HG02840 (cell line): ENCODE data around the gene HOGA1.
"Not testable (repeated sequence)": the region's sequence is repeated elsewhere in the genome, so short reads cannot be mapped to it uniquely, and the experiment has no call there.

Experiments used
- ATAC-seq: cut with Tn5 transposase; IDR thresholded peaks from one replicate; pipeline ENCODE4 v1.9.1; 2021; ENCODE audit warnings: mild to moderate bottlenecking, moderate library complexity, moderate number of reproducible peaks; ENCODE audit not compliant: unreplicated experiment, low FRiP score

The HOGA1 gene

DNA sequence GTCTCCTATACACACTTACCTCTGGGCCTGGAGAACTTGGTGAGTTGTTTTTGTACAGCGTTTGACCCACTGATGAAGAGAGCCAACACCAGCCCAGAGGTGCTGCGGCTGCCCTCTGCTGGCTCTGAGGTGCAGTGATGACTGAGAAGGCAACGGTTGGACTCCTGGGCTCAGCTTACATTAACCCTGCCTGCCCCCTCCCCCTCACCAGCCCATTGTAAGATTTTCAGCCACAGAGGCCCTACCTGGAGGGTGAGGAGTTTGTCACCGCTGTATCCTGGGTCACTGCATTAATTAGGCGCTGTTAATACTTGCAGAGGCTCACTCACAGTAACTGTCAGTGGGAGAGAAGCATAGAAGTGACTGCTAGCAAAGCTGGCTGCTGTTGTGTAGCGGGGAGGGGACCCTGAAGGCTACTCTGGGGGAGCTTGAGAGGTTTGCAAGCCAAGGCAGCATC, 30.6 kb upstream of the HOGA1 start:
- ATAC-seq = no peak

DNA sequence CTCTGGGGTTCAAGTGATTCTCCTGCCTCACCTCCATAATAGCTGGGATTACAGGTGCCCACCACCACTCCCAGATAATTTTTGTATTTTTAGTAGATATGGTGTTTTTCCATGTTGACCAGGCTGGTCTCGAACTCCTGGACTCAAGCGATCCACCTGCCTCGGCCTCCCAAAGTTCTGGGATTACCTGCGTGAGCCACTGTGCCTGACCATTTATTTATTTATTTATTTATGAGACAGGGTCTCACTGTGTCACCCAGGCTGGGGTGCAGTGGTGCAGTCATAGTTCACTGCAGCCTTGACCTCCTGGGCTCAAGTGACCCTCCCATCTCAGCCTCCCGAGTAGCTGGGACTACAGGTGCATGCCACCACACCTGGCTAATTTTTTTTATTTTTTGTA, 29.9 kb upstream of the HOGA1 start:
- ATAC-seq = not testable (repeated sequence)

DNA sequence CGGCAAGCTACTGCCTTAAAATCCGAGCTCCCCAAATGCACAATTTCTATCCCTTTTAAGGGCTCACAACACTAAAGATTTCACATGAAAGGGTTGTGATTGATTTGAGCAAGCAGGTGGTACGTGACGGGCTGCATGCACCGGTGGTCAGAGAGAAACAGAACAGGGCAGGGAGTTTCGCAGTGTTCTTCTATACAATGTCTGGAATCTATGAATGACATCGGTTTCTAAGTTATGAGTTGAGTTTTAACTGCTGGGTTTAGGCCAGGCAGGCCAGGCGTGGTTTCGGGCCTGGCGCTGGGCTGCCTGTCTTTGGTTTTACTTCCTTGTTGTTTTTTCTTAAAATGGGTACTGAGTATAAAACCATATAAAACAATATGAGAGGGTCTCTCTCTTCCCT, 28.6 kb upstream of the HOGA1 start:
- not testable (repeated sequence) for ATAC-seq

DNA sequence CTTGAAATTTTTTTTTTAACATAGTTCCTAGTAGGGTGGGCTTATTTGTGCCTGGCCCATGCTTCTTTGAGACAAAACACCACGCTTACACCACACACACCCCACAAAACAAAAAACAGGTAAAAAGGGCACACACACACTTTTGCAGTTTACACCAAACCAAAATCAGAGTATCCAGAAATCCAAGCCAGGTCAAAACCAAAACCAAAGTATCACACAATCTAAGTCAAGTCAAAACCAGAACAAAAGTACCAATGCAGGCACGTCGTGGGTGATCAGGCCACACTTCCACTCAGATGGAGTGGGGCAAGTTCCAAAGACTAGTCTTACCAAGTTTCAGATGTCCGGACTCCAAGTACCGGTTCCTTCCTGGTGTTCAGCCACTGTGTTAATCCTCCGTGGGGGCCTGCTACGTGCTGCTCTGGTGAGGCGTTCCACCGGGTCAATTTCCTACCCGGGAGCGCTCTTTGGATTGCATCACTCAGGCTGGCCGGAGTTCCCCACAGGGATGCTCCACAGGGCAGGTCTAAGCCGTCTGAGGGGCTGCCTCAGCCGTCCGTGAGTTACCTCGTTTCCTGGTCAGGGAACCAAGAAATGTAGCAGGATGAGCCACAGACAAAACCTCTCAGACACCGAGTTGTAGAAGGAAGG, 23.3 kb upstream of the HOGA1 start:
- not testable (repeated sequence) for ATAC-seq

DNA sequence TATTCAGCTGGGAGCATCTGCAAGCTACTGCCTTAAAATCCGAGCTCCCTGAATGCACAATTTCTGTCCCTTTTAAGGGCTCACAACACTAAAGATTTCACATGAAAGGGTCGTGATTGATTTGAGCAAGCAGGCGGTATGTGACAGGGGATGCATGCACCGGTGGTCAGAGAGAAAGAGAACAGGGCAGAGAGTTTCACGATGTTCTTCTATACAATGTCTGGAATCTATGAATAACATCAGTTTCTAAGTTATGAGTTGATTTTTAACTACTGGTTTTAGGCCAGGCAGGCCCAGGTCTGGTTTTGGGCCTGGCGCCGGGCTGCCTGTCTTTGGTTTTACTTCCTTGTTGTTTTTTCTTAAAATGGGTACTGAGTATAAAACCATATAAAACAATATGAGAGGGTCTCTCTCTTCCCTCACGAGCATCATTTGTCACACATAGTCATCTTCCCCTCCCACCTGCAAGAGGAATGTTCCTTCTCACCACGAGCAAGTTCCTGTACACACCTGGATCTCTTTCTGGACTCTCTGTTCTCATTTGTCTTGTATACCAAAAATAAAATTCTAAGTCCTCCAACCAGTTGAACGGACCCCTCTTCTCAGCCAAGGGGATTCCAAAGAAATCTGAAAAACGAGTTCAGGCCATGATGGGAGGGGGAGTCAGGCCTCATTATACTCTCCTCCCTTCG, 22.7 kb upstream of the HOGA1 start:
- ATAC-seq = not testable (repeated sequence)

DNA sequence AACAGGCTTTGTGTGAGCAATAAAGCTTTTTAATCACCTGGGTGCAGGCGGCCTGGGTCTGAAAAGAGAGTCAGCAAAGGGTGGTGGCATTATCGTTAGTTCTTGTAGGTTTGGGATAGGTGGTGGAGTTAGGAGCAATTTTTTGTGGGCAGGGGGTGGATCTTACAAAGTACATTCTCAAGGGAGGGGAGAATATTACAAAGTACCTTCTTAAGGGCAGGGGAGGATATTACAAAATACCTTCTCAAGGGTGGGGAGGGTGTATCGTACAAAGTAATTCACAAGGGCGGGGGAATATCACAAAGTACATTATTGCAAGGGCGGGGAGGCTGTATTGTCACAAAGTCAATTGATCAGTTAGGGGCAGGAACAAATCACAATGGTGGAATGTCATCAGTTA, 21.9 kb upstream of the HOGA1 start:
- not testable (repeated sequence) for ATAC-seq

DNA sequence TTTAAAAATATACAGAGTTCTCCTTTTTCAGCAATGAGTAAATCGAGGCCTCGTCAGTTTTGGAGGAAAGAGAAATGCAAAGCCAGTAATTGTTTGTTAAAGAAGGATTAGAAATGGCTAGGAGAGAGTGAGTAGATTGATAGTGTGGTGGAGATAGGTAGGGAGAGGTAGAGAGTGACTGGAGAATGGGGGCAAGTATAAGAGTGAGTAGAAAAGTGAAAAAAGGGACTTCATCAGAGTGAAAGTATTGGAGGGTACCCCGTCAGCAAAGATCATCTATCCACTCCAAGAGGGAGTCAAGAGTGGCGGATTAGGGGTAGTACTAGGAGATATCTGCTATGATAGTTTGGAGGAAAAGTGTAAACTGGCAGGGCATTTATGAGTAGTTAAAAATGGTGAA, 20.9 kb upstream of the HOGA1 start:
- ATAC-seq = no peak

DNA sequence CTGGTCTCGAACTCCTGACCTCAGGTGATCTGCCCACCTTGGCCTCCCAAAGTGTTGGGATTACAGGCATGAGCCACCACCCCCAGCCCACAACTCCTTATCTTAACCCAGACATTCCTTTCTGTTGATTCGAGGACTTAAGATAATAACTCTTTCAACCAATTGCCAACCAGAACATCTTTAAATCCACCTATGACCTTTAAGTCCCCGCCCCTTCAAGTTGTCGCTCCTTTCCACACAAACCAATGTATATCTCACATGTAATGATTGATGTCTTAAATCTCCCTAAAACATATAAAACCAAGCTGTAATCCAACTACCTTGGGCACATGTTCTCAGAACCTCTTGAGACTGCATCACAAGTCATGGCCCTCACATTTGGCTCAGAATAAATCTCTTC, 19.4 kb upstream of the HOGA1 start:
- ATAC-seq = no peak

DNA sequence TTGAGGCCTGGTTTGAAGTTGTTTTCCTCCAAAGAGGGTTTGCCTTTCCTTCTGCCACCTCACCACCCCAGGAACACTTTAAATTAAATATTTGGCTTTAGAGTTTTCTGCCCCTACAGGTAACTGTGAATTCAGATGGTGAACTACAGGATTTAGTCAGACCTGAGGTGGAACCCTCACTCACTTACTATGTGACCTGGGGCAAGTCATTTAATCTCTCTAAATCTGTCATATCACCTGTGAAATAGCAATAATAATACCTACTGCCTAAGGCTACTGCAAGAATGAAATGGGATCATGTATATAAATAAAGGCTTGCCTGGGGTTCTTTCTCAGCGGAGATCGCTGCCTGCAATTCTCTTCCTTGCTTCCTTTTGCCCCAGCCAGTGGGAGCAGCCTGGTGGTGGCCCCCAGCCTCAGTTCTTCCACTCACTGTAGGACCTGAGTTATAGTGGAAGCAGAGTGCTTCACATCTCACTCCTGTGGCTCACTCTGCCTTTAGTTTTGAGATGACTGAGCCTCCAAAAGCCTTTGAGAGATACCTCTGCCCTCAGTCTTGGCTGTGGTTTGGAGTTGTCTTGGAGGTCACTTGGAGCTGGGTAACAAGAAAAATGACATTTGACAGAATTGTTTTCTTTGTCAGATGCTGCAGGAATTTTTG, 17.7 kb upstream of the HOGA1 start:
- no peak for ATAC-seq

DNA sequence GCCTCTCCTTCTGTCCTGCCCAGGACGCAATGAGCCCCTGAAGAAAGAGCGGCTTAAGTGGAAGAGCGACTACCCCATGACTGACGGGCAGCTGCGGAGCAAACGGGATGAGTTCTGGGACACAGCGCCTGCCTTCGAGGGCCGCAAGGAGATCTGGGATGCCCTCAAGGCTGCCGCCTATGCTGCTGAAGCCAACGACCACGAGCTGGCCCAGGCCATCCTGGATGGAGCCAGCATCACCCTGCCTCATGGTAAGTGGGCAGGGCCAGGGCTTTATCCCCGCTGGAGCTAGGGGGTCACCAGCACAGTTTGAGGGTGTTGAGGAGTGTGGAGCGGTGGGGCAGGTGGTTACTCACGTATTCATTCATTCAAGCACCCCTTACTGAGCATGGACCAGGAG, 16.3 kb upstream of the HOGA1 start:
- ATAC-seq = no peak

DNA sequence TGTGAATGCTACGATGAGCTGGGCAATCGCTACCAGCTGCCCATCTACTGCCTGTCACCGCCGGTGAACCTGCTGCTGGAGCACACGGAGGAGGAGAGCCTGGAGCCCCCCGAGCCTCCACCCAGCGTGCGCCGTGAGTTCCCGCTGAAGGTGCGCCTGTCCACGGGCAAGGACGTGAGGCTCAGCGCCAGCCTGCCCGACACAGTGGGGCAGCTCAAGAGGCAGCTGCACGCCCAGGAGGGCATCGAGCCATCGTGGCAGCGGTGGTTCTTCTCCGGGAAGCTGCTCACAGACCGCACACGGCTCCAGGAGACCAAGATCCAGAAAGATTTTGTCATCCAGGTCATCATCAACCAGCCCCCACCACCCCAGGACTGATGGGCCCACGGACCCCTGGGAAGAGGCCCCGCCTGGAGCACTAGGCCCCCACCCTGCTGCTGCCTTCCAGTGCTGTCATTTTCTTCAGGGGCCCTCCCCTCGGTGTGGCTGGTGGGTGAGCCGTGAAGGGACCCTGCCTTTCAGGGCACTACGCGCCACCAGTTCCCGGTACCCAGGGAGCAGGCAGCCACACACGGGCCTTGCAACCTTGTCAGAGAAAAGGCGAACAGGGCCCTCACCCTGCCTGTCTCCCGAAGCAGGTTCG, 13.9 kb upstream of the HOGA1 start:
- no peak for ATAC-seq

DNA sequence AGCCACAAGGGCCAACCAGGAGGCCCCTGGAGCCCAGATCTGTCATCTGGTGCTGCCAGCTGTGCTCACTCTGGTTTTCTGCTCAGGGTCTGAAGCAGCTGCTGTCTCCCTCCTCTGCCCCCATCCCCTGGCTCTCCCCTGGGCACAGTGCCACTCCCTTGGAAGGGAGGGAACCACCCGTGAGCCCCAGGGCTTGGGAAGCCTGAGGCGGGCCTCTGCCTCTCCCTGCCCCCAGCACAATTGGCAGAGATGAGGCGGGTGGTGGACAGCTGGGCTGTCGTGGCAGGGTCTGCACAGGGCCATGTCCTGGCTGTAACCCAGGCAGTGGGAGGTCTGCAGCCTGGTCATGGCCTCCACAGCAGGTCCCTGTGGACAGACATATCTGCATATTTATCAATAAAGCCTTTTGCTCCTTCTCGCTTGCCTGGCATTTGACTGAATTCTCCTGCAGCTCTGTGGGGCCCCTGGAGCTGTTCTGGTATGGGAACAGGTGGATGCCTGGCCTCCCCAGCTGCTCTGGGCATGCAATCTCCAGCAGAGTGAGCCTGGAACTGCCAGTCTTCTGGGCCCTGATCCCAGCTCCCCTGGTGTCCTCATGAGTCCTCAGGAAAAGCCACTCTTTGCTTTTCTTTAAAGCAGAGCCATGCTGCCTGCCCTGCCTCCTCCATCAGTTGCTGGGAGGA, 13.3 kb upstream of the HOGA1 start:
- ATAC-seq = no peak

DNA sequence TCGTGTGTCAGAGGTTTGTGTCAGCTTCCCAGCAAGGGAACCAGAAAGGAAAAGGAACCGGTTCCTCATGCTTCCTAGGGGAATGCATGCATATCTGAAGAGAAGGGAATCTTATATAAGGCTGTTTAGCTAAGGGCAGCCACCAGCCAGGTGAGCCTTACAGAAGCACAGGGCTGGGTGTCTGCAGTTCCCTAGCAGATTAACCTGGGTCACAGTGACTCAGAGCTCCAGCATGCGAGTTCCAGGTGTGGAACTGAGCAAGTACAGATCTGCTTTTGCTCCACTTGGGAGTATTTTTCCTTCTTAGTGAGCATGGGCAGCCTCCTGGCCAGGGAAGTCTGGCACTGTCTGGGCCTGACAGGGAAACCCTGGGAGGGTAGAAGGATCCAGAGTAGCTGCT, 12.6 kb upstream of the HOGA1 start:
- no peak for ATAC-seq

DNA sequence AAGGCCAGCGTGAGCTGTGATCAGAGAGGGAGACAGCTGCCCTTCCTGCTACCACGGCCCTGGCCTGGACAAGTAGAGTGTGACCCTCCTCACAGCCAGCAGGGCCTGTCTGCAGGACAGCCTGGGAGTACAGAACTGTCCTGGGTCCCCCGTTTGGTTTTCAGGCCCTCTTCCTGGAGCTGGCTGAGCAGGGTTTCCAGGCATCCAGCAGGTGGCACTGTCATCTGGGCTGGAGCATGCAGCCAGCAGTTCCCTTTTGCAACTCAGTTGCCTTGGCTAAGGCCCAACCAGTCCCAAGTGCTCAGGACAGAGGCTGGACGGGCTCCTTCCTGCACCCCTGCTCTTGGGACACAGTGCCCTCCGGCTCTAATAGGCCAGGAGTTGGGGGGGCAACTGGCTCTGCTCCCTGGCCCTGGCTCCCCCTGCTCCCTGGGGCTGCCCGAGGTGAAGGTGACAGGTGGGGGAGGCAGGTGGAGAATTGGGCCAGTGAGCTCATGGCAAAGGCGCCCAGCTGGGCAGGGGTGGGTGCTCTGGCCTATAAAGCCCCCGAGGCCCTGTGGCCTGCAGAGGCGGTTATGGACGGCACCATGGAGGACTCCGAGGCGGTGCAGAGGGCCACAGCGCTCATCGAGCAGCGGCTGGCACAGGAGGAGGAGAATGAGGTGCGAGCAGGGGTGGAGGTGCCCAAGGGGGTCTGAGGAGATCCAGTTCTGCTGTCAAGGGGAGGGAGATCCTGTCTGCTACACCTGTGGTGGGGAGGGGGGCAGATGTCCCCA, 11.8 kb upstream of the HOGA1 start, which contains the start of gene ANKRD2:
ANKRD2 (plus strand) TSS at position 566 of the 776 bp plus-strand sequence; CDS start at position 576, 10 bp downstream.
- no peak for ATAC-seq

DNA sequence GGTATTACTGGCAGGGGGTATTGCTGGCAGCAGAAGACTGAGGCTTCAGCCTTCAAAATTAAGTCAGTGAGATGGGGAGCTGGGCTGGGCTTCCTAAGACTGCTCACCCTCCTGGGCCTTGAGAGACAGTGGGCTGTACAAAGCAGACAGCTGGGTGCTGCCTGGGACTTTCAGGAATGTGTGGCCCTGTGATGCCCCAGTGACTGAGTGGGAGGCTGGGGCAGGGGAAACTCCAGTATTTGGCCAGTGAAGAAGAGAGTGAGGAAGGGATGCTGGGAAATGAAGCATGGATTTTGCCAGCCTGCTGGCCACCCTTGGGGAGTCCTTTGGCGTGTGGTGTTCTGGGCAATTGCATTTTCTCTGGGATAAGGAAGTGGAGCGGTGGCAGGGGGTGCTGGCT, 11.2 kb upstream of the HOGA1 start:
- ATAC-seq = no peak

DNA sequence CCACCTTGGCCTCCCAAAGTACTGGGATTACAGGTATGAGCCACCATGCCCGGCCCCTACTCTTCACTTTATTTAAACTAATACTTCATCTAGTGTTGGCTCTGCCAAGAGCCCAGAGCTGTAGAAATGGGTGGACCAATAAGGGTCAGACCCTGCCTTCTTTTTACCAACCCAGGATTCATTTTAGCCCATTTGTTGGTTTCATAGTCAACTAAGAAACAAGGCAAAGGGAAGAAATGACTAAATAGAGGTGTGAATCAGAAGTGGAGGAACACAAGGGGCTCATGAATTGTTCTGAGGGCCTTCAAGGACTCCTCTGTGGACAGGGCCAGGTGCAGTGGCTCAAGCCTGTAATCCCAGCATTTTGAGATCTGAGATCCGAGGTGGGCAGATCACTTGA, 10.5 kb upstream of the HOGA1 start:
- no peak for ATAC-seq

DNA sequence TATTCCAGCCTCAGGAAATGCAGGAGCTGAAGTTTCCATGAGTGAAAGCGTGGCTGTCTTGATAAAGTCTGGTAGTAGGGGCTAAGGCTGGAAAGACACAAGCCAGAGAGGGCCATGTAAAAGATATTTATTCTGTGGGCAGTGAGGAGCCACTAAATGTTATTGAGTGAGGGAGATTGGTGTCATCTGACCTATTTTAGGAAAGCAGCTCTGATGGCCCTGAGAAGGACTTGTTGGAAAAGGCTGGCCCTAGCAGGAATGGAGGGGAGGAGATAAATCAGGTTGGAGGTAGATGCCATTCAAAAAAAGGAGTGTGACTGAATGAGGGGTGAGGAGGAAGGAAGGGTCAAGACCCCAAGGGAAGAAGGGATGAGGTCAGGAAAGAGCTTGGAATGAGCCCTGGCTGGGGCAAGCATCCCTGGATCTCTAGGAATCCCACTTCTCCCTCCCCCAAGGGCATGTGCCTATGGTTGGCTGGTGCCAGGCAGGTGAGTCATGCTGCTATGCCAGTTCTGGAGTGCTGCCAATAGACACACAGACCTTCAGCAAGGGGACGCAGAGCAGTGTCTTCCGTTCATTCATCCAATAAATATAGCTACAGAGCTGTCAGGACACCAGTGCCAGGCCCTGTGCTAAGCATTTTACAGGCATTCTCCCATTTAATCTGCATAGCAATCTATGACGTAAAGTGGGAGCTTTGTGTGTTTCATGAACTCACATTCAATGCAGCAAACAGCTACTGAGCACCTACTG, 9.6 kb upstream of the HOGA1 start:
- no peak for ATAC-seq

DNA sequence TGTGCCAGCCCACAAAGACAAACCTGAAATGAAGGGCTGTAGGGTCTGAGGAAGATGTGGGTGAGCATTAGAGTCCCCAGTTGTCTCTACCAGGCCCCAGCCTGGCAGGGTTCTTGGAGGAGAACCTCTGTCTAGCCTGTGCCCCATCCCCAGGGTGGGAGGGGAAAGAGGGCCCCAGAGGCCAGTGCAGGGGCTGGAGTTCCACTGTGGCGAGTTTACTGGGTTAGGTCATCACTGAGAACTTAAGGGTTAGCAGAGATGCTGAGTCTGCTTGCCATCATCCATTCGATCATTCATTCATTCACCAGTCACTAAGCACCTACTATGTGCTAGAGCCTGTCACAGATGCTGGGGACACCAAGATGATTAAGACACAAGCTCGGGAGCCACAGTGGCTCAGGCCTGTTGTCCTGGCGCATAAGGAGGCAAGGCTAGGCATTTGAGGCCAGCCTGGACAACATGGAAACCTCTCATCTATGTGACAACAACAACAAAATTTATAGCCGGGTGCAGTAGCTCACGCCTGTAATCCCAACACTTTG, 9.0 kb upstream of the HOGA1 start:
- no peak for ATAC-seq

DNA sequence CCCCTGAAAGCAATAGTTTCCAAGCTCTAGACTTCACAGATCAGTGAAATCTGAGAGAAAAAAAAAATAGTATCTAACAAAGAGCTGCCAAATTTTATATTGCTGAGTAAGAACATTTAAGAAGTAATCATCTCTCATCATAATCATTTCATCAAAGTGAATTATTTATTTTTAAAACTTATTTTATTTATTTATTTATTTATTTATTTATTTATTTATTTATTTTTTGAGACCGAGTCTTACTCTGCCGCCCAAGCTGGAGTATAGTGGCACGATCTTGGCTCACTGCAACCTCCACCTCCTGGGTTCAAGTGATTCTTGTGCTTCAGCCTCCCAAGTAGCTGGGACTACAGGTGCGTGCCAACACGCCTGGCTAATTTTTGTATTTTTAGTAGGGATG, 7.7 kb upstream of the HOGA1 start:
- not testable (repeated sequence) for ATAC-seq
